Psoas muscle (tissue), 8 donors: ENCODE data around the gene FOXK2. TPM values are rescaled to one million over a fixed set of nuclear protein-coding genes. Genes with fewer than 3 reads are reported as not detected.

Experiments used
- ATAC-seq, 4 donors: fragments of 200-7000 bp; cut with Tn5 transposase; one replicate each; pipeline ENCODE4 v1.9.1; 2020; ENCODE audit warnings: moderate library complexity in 3 of 4, mild to moderate bottlenecking in 2 of 4
- DNase-seq, 2 donors: peaks; one replicate each; pipeline ENCODE4 v3.0.0-alpha.2; 2020
- H3K27ac ChIP-seq: fragments of 200-600 bp; one replicate; pipeline ENCODE4 v1.8.0; 2022
- H3K27me3 ChIP-seq, 3 donors: fragments of 200-600 bp in 1 of 3; one replicate each; pipeline versions ENCODE4 v1.6.1 to v1.8.0; 2013 to 2022; ENCODE audit warnings: low read length in 2 of 3, mild to moderate bottlenecking in 2 of 3, moderate library complexity in 1 of 3; ENCODE audit not compliant: insufficient read depth in 3 of 3
- H3K36me3 ChIP-seq, 2 donors: fragments of 200-600 bp in 1 of 2; one replicate each; pipeline versions ENCODE4 v1.6.1 to v1.8.0; 2013 to 2022; ENCODE audit warnings: low read depth in 1 of 2, mild to moderate bottlenecking in 1 of 2, moderate library complexity in 1 of 2; ENCODE audit not compliant: insufficient read depth in 1 of 2
- H3K4me1 ChIP-seq: fragments of 200-600 bp; one replicate; pipeline ENCODE4 v1.8.0; 2022
- H3K4me3 ChIP-seq: fragments of 200-600 bp; one replicate; pipeline ENCODE4 v1.8.0; 2022; ENCODE audit warnings: mild to moderate bottlenecking
- H3K9me3 ChIP-seq: fragments of 200-600 bp; one replicate; pipeline ENCODE4 v1.8.0; 2022
- WGBS, 3 donors: extraction: QIAGEN DNeasy Blood & Tissue Kit; methylation state at CpG; one replicate each; pipeline versions ENCODE4 v1.1.6 to v1.1.7; 2013; 5-methylcytosine and 5-hydroxymethylcytosine counted together
- intact Hi-C, 2 donors: fragments of 100-400 bp; cut with DNase I; formaldehyde crosslinking; loops; one replicate each; pipeline versions ENCODE4 v1.11.0 to v1.14.2; 2022
- polyA plus RNA-seq, 3 donors: library from polyadenylated mRNA; stranded (reverse); fragments of 200-250 nt; gene quantifications; one replicate each; pipeline ENCODE4 v1.2.3, GENCODE V29; 2013
- total RNA-seq, 4 donors: library from RNA; stranded (reverse); fragmentation: NEBNext Ultra II Directional in 2 of 4; extraction: Animal tissue kit (Norgen Biotek cat#: 25700) in 2 of 4; gene quantifications; one replicate each; pipeline versions ENCODE4 v1.2.1 to v1.2.4, GENCODE V29; 2021 to 2023
- TF ChIP-seq, protein P1 (sequence below): fragments of 200-600 bp; IDR thresholded peaks from one replicate; pipeline ENCODE4 v1.8.0; 2022; ENCODE audit warnings: antibody characterized with exemption
- donor health status: healthy with polysubstance abuse.
- donor health status: DM: no; HTN: no; CAD: no; lungs with moderate emphysema.
- donor health status: Bipolar disorder and iron deficiency.
- donor health status: healthy.
- donor health status: DM: yes; HTN: yes; CAD: no.
- donor health status: DM: no; HTN: no; CAD: no.
- donor health status: DM: no; HTN: no; CAD: no.
- donor health status: DM: yes; HTN: yes; CAD: no.

Gene FOXK2
- total and polyA plus RNA-seq, 7 donors, result 38.9 to 96.4 (median 63.8) TPM

DNA sequence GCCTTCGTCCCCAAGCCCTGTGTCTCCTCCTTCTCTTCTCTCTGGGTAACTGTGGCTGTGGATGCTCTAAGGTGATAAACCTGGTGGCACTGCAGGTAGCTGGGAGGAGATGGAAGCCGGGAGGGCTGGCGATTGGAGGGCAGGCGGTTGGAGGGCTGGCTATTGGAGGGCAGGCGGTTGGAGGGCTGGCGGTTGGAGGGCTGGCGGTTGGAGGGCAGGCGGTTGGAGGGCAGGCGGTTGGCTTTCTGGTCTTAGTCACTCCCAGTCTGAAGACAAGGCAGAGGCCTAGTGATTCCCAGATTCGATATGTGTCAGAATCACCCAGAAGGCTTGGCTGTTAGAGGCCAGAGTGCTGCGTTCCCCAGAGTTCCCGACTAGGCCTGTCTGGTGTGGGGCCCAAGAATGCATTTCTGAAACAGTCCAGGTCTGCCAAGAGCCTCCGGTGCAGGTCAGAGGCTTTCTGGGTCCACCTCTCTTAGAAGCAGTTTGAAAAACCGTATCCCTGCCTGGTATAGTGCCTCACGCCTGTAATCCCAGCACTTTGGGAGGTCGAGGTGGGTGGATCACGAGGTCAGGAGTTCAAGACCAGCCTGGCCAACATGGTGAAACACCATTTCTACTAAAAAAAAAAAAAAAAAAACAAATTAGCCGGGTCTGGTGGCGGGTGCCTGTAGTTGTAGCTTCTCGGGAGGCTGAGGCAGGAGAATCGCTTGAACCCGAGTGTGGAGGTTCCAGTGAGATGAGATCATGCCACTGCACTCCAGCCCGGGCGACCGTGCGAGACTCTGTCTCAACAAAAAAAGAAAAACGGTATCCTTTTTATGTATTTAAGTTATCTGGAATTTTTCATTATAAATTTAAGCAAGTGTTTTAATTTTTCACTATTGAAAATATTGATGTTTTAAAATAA is 69.0 kb downstream of the FOXK2 start:
- Histone ChIP-seq H3K36me3 (peaks cover 0 to 41% of the 10 kb centered on the region in 2 donors), H3K4me1 (peaks cover 25% of the 10 kb centered on the region), H3K27ac (no peak overlapping the region), H3K27me3 (no peaks in the 10 kb centered on the region), H3K9me3 (no peaks in the 10 kb centered on the region), H3K4me3 (no peak overlapping the region)
- ATAC-seq (no peak), DNase-seq (no peak)
- intact Hi-C loops, result no loop called here
- WGBS, 3 donors, result 86 to 89% (median 87%) methylated on average over 26 to 27 of the region's 27 CpGs
- TF ChIP-seq, protein P1, sequence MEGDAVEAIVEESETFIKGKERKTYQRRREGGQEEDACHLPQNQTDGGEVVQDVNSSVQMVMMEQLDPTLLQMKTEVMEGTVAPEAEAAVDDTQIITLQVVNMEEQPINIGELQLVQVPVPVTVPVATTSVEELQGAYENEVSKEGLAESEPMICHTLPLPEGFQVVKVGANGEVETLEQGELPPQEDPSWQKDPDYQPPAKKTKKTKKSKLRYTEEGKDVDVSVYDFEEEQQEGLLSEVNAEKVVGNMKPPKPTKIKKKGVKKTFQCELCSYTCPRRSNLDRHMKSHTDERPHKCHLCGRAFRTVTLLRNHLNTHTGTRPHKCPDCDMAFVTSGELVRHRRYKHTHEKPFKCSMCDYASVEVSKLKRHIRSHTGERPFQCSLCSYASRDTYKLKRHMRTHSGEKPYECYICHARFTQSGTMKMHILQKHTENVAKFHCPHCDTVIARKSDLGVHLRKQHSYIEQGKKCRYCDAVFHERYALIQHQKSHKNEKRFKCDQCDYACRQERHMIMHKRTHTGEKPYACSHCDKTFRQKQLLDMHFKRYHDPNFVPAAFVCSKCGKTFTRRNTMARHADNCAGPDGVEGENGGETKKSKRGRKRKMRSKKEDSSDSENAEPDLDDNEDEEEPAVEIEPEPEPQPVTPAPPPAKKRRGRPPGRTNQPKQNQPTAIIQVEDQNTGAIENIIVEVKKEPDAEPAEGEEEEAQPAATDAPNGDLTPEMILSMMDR, result no peak

DNA sequence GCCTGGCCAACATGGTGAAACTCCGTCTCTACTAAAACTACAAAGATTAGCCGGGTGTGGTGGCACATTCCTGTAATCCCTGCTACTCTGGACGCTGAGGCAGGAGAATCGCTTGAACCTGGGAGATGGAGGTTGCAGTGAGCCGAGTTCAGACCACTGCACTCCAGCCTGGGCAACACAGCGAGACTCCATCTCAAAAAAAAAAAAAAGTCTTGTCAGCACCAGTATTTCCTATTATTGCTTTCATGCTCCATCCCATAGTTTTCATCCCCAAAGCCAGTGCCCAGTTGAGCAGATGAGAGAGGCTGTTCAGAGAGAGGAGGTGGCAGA is 70.3 kb downstream of the FOXK2 start:
- H3K4me1 ChIP-seq, result peaks cover 30% of the 10 kb centered on the region
- no peak for ATAC-seq

DNA sequence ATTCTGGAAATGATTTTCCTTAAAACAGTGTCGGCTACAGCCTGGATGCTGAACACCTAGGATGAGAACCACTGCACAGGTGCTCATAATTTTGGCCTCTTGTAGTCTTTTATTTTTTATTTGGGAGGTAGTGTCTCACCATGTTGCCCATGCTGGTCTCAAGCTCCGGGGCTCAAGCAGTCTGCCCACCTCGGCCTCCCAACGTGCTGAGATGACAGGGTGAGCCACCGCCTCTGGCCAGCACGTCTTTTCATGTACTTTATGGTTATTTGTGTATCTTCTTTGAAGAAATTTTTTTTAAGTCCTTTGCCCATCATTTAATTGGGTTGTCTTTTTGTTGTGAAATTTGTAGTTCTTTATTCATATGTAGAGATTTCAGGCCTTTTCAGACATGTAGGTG is 70.7 kb downstream of the FOXK2 start:
- H3K4me3 ChIP-seq, result no peak overlapping the region
- no peaks in the 10 kb centered on the region for H3K27me3 ChIP-seq
- TF ChIP-seq, protein P1, result no peak
- peaks cover 30% of the 10 kb centered on the region for H3K4me1 ChIP-seq
- H3K36me3 ChIP-seq, result peaks cover 0 to 25% of the 10 kb centered on the region in 2 donors
- WGBS, 3 donors, result 76 to 87% (median 82%) methylated on average over 6 of the region's 6 CpGs
- no peak for ATAC-seq
- H3K27ac ChIP-seq, result peak overlapping the region; percentile 84
- H3K9me3 ChIP-seq, result no peaks in the 10 kb centered on the region
- no peak for DNase-seq
- intact Hi-C loops, result no loop called here

More for the DNA sequence above, 70.3 kb downstream of the FOXK2 start:
- Histone ChIP-seq H3K27me3 (no peaks in the 10 kb centered on the region), H3K9me3 (no peaks in the 10 kb centered on the region), H3K4me3 (no peak overlapping the region), H3K36me3 (peaks cover 0 to 29% of the 10 kb centered on the region in 2 donors), H3K27ac (peak overlapping the region; percentile 21)
- whole genome bisulfite sequencing, 3 donors, result 70 to 87% (median 78%) methylated on average over 6 of the region's 6 CpGs
- no peak for DNase-seq
- TF ChIP-seq, protein P1, result no peak
- intact Hi-C loops, result no loop called here

DNA sequence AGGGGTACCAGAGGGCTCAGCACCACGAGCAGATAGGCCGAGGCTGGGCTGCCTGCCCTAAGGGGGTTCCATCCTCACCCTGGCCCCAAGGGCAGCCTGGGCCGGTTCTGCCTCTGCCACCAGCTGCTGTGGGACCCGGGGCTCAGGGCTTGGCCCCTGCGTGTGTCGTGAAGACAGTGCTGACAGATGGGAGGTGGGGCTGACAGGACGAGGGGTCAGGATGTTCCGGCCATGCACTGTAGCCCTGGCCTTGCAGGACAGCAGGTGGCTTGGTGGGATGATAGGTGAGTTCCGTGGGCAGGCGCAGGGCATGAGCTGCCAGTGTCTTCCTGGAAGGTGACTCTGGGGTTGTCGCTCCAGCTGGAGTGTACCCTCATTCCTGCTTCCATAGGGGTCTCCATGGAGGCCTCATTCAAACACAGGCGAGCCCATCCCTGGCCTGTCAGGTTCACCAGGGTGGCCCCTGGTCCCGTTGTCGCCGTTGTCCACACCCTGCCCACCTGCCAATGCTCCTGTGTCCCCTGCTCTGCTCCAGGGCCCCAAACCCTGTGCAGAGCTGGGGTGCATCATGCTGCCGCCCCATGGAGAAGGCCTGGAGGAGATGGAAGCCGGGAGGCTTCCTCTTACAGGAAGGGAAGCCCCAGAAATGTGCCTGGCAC is 71.5 kb downstream of the FOXK2 start:
- ATAC-seq (peak in 2 of 4 donors; percentile 15 to 19), DNase-seq (no peak)
- Histone ChIP-seq H3K27me3 (no peaks in the 10 kb centered on the region), H3K4me1 (peaks cover 30% of the 10 kb centered on the region), H3K9me3 (no peaks in the 10 kb centered on the region), H3K36me3 (peaks cover 0 to 24% of the 10 kb centered on the region in 2 donors), H3K4me3 (no peak overlapping the region), H3K27ac (peak overlapping the region; percentile 84)
- TF ChIP-seq, protein P1, result no peak
- intact Hi-C loops, result no loop called here
- 42 to 61% (median 46%) methylated on average over 17 of the region's 17 CpGs for WGBS, 3 donors
